MCF 10A (cell line): Measurements from ENCODE around the gene MYO1E. TPM values are rescaled to one million over a fixed set of nuclear protein-coding genes. Genes with fewer than 3 reads are reported as not detected.
A peak's percentile ranks its signal among the peaks of the same experiment; 100 is the strongest.

Experiments used
- BruUV-seq: library from RNA; stranded (reverse); fragments of 400-500 nt; replicated peaks from 2 replicates; lab custom pipeline; 2021; lab: Mats Ljungman, UMichigan
- CTCF ChIA-PET: fragments of 300-600 bp; sonication (Branson Sonifier 250); formaldehyde crosslinking; extraction: SDS; loops from one replicate; lab custom pipeline; 2021; ENCODE audit warnings: antibody characterized with exemption, inconsistent platforms; lab: Yijun Ruan, JAX
- POLR2A ChIA-PET: fragments of 300-600, 350-650 bp; sonication (Branson Sonifier 250); formaldehyde crosslinking; extraction: SDS; loops from one replicate; lab custom pipeline; 2020; ENCODE audit warnings: antibody characterized with exemption, inconsistent platforms; lab: Yijun Ruan, JAX
- DNase-seq: peaks from one replicate; pipeline ENCODE4 v3.0.0-alpha.2; 2018; ENCODE audit not compliant: unreplicated experiment
- H3K27ac Mint-ChIP-seq: one replicate; pipeline ENCODE4 v1.8.0; 2022; ENCODE audit warnings: mild to moderate bottlenecking, low read depth, mixed read lengths; ENCODE audit not compliant: unreplicated experiment
- H3K27me3 Mint-ChIP-seq: one replicate; pipeline ENCODE4 v1.8.0; 2022; ENCODE audit warnings: mixed read lengths; ENCODE audit not compliant: insufficient read depth, unreplicated experiment
- H3K36me3 Mint-ChIP-seq: one replicate; pipeline ENCODE4 v1.8.0; 2022; ENCODE audit warnings: mild to moderate bottlenecking, moderate library complexity, mixed read lengths; ENCODE audit not compliant: insufficient read depth, unreplicated experiment
- H3K4me1 Mint-ChIP-seq: one replicate; pipeline ENCODE4 v1.8.0; 2022; ENCODE audit warnings: mixed read lengths; ENCODE audit not compliant: insufficient read depth, unreplicated experiment
- H3K4me3 Mint-ChIP-seq: one replicate; pipeline ENCODE4 v1.8.0; 2022; ENCODE audit warnings: mild to moderate bottlenecking, moderate library complexity, mixed read lengths; ENCODE audit not compliant: unreplicated experiment
- H3K9me3 Mint-ChIP-seq: one replicate; pipeline ENCODE4 v1.8.0; 2022; ENCODE audit warnings: mixed read lengths; ENCODE audit not compliant: unreplicated experiment
- intact Hi-C: fragments of 100-400 bp; cut with micrococcal nuclease; formaldehyde crosslinking; loops from 2 replicates; pipeline ENCODE4 v1.14.1; 2022
- total RNA-seq: library from RNA; stranded (reverse); gene quantifications from 2 replicates; pipeline ENCODE4 v1.2.3, GENCODE V29; 2022
- TF ChIP-seq, protein P1 (sequence below): fragments of 200-600 bp; IDR thresholded peaks from one replicate; pipeline ENCODE4 v1.8.0; 2022; ENCODE audit warnings: antibody characterized with exemption, mild to moderate bottlenecking; ENCODE audit not compliant: unreplicated experiment

Gene MYO1E
- total RNA-seq, 1 experiment from 2014 or later: 121 TPM

DNA sequence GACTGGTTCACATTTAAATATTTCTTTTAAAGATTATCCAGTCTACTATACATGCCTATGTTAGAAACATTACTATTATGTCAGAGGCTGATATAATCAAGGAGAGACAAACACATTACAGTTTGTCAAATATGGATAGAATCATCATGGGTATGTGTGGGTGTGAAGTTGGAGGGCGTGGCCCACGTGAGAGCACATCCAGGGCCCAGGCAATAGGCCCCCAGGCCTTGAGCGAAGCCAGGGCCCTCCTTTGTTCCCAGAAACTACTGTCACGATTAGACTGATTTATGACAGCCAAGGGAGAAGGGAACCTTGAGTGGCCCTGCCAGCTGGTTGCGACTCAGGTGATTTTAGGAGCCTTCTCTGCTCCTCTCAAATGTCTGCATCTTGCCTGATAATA is 193.0 kb downstream of the MYO1E start:
- BruUV-seq: no TSS peak
- no peak overlapping the region for H3K4me3 Mint-ChIP-seq
- DNase-seq: no peak
- ChIA-PET POLR2A (interaction anchor here (1.9 kb wide), 1 partner anchor 10 kb away, joined by 9 read pairs; no protein-coding TSS in a partner anchor), CTCF (interaction anchor here (0.5 to 1.3 kb wide), 3 partner anchors 18 to 1258 kb away, joined by 3 to 5 read pairs (median 4); no protein-coding TSS in a partner anchor)
- no peak overlapping the region for H3K27ac Mint-ChIP-seq
- intact Hi-C loops: loop anchor here (10.0 kb wide), 1 partner anchor 55 kb away; no protein-coding TSS in a partner anchor
- no peaks in the 10 kb centered on the region for H3K9me3 Mint-ChIP-seq
- H3K36me3 Mint-ChIP-seq: peaks cover 60% of the 10 kb centered on the region
- H3K4me1 Mint-ChIP-seq: peaks cover 11% of the 10 kb centered on the region
- H3K27me3 Mint-ChIP-seq: no peaks in the 10 kb centered on the region
- TF ChIP-seq, protein P1, sequence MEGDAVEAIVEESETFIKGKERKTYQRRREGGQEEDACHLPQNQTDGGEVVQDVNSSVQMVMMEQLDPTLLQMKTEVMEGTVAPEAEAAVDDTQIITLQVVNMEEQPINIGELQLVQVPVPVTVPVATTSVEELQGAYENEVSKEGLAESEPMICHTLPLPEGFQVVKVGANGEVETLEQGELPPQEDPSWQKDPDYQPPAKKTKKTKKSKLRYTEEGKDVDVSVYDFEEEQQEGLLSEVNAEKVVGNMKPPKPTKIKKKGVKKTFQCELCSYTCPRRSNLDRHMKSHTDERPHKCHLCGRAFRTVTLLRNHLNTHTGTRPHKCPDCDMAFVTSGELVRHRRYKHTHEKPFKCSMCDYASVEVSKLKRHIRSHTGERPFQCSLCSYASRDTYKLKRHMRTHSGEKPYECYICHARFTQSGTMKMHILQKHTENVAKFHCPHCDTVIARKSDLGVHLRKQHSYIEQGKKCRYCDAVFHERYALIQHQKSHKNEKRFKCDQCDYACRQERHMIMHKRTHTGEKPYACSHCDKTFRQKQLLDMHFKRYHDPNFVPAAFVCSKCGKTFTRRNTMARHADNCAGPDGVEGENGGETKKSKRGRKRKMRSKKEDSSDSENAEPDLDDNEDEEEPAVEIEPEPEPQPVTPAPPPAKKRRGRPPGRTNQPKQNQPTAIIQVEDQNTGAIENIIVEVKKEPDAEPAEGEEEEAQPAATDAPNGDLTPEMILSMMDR: no peak

DNA sequence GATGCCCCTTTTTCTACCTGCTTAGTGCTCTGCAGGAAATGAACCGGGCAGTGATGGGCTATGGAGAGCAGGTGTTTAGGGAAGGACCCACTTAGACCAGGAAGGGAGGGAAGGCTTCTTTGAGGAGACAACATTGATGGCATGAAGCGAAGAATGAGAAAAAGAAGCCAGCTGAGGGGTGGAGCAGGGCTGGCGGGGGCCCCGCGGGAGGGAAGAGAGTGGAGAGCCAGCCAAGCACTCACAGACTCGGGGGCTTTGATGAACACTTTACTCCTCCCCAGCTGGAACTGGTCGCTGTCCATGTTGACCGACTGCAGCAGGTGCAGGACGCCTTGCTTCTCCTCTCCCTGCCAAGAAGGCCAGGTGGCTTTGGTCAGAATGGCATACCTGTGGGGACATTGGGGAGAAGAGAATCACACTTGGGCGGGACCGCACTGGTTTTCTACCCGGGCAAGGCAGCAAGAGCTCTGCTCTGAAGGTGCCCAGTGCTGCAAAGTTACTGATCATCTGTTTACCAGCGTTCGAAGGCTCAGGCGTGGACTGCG is 194.4 kb downstream of the MYO1E start:
- TF ChIP-seq, protein P1: no peak
- intact Hi-C loops: loop anchor here (10.0 kb wide), 1 partner anchor 57 kb away; no protein-coding TSS in a partner anchor
- ChIA-PET CTCF (interaction anchor here (0.6 to 0.7 kb wide), 2 partner anchors 353 to 1075 kb away, joined by 3 read pairs; no protein-coding TSS in a partner anchor), POLR2A (interaction anchor here (1.5 kb wide), 1 partner anchor 12 kb away, joined by 3 read pairs; no protein-coding TSS in a partner anchor)
- no TSS peak for BruUV-seq
- DNase-seq: no peak
- H3K27me3 Mint-ChIP-seq: no peaks in the 10 kb centered on the region
- H3K27ac Mint-ChIP-seq: no peak overlapping the region
- H3K36me3 Mint-ChIP-seq: peaks cover 54% of the 10 kb centered on the region
- no peak overlapping the region for H3K4me3 Mint-ChIP-seq
- H3K9me3 Mint-ChIP-seq: no peaks in the 10 kb centered on the region
- peaks cover 11% of the 10 kb centered on the region for H3K4me1 Mint-ChIP-seq

DNA sequence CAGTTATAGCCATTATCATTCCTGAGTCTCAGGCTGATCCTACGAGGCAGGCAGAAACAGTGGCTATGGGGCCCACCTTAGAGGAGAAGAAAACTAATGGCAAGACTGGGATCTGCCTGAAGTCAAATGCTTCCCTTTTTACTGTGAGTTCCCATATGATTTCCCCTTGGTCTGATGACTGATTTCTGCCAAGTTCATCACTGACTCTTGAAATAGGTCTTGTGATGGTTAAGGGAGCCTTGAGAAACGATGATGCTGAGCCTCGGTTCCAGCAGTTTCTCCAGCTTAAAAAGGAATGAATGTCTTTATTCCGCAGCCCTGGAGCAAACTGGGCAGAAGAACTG is 195.4 kb downstream of the MYO1E start:
- ChIA-PET POLR2A (interaction anchor here (0.5 to 0.6 kb wide), 2 partner anchors 57 to 255 kb away, joined by 3 read pairs; no protein-coding TSS in a partner anchor), CTCF (no interaction called here)
- DNase-seq: no peak
- Mint-ChIP-seq H3K4me1 (peaks cover 11% of the 10 kb centered on the region), H3K9me3 (no peaks in the 10 kb centered on the region), H3K36me3 (peaks cover 48% of the 10 kb centered on the region), H3K27ac (no peak overlapping the region), H3K27me3 (no peaks in the 10 kb centered on the region), H3K4me3 (no peak overlapping the region)
- TF ChIP-seq, protein P1: no peak
- intact Hi-C loops: loop anchor here (10.0 kb wide), 1 partner anchor 58 kb away; no protein-coding TSS in a partner anchor
- no TSS peak for BruUV-seq

DNA sequence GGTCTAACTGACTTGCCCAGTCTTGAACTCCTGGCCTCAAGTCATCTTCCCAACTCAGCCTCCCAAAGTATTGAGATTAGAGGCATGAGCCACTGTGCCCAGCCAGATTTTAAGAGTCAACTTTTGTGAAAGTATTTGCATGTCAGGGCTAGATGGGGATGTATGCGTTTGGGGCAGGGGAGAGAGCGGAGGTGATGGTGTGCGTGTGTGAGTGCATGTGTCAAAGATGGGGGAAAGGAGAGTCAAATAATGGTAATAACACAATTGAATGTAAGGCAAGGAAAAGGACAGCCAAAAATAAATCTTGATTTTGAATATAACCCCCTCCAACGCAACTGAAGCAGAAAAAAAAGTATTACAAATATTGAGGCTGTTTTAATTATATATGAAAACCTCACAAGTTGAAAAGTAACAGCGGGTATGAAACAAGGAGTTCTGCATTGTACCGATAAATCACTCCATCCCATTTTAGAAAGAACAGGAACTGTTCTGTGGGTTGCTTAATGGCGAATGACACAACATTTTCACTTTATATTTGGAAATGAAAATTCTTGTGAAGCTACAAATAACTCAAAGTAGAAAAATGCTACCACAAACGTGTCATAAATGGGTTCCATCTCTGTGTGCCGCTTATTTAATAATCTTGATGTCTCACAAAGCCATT is 195.9 kb downstream of the MYO1E start:
- DNase-seq: no peak
- POLR2A ChIA-PET: interaction anchor here (0.5 to 0.6 kb wide), 2 partner anchors 58 to 254 kb away, joined by 3 read pairs; no protein-coding TSS in a partner anchor
- CTCF ChIA-PET: no interaction called here
- H3K4me3 Mint-ChIP-seq: no peak overlapping the region
- H3K9me3 Mint-ChIP-seq: no peaks in the 10 kb centered on the region
- peaks cover 48% of the 10 kb centered on the region for H3K36me3 Mint-ChIP-seq
- peaks cover 11% of the 10 kb centered on the region for H3K4me1 Mint-ChIP-seq
- no TSS peak for BruUV-seq
- intact Hi-C loops: loop anchor here (10.0 kb wide), 1 partner anchor 58 kb away; no protein-coding TSS in a partner anchor
- TF ChIP-seq, protein P1: no peak
- no peaks in the 10 kb centered on the region for H3K27me3 Mint-ChIP-seq
- H3K27ac Mint-ChIP-seq: peak overlapping the region; percentile 93
